Cardiac fibroblast (primary cell): Measurements from ENCODE around the gene LSR.

Experiments used
- DNase-seq, 2 donors: peaks; one replicate each; pipeline versions ENCODE4 v3.0.0 to v3.0.0-alpha.2; 2010; ENCODE audit warnings: low read depth in 2 of 2
- H3K4me3 ChIP-seq, 2 donors: replicated peaks in 1 of 2; 1 replicate in 1 of 2; 2 replicates in 1 of 2; pipeline ENCODE4 v1.5.1; 2011; ENCODE audit warnings: low read depth in 2 of 2, low read length in 2 of 2, mild to moderate bottlenecking in 2 of 2, moderate library complexity in 1 of 2
- CTCF ChIP-seq: IDR thresholded peaks from one replicate; pipeline ENCODE4 v1.5.1; 2011; ENCODE audit warnings: low read depth, mild to moderate bottlenecking, low read length, inconsistent platforms

LSR gene

DNA sequence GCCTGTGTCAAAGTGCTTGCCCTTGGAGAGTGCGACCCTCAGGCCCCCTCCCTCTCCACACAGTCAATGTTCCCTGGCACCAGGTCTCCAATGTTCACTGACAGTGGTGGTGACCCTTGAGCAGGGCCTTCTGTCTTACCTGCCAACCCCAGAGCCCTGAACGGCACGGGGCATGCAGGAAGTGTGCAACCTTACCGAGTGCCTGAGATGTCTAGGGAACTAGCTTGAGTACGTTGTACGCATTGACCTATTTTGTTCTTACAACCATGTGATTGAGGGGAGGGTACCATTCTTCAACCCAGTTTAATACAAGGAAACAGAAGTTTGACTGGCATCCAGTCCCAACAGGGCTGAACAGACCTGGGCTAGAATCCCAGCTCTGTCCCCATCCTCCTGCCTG is 56.4 kb downstream of the LSR start:
- TF ChIP-seq CTCF, result no peak

GRCh38 chr19:35306473-35307246 is 57.9 kb downstream of the LSR start:
- TF ChIP-seq CTCF, result no peak
- DNase-seq, result no peak
- no peak overlapping the region for H3K4me3 ChIP-seq

More for the DNA sequence above, 56.4 kb downstream of the LSR start:
- DNase-seq, result no peak
- H3K4me3 ChIP-seq, result no peak overlapping the region

- no peak for TF ChIP-seq CTCF
- no peak overlapping the region for H3K4me3 ChIP-seq
- DNase-seq, result no peak
Measured at GRCh38 chr19:35307931-35308330, 59.1 kb downstream of the LSR start.

GRCh38 chr19:35308910-35309309 is 60.1 kb downstream of the LSR start:
- H3K4me3 ChIP-seq, result no peak overlapping the region
- TF ChIP-seq CTCF, result no peak
- DNase-seq, result no peak

DNA sequence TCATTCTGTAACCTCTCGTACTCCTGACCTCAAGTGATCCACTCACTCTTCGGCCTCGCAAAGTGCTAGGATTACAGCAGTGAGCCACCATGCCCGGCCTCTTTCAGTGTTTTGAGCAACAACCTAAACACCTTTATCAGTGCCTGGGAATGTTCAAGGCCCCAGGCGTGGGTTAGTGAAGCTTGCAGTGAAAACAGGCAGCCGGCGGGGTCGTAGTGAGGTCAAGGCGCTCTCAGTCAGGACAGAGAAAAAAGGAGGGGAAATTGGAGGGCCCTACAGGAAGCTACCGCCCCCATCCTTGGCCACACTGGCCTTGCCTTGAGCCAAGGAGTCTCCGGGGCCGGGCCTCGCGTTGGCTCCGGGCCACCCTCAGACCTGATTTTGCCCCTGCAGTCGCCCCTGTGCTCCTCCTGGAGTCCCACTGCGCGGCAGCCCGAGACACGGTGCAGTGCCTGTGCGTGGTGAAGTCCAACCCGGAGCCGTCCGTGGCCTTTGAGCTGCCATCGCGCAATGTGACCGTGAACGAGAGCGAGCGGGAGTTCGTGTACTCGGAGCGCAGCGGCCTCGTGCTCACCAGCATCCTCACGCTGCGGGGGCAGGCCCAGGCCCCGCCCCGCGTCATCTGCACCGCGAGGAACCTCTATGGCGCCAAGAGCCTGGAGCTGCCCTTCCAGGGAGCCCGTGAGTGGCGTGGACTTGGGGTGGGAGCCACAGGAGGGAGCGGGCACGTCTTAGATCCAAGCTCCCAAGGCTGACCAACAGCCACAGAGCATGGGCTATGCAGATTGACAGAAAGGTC is 60.9 kb downstream of the LSR start:
- peak; percentile 47 to 93 for DNase-seq
- TF ChIP-seq CTCF, result no peak
- no peak overlapping the region for H3K4me3 ChIP-seq

GRCh38 chr19:35310331-35310730 is 61.5 kb downstream of the LSR start:
- H3K4me3 ChIP-seq, result no peak overlapping the region
- no peak for DNase-seq
- TF ChIP-seq CTCF, result no peak
